ENCODE measurements around the gene CD177.
"Not testable (repeated sequence)": the region's sequence is repeated elsewhere in the genome, so short reads cannot be mapped to it uniquely, and the experiment has no call there.

CD177 gene

GRCh38 chr19:43383254-43383653, 29.8 kb downstream of the CD177 start:
- not testable (repeated sequence) for DNase-seq

GRCh38 chr19:43383759-43384158, 30.3 kb downstream of the CD177 start:
- DNase-seq: not testable (repeated sequence)

GRCh38 chr19:43390903-43391551, 37.5 kb downstream of the CD177 start:
- not testable (repeated sequence) for DNase-seq

GRCh38 chr19:43391552-43391935, 38.1 kb downstream of the CD177 start:
- DNase-seq: not testable (repeated sequence)

GRCh38 chr19:43393501-43393900, 40.0 kb downstream of the CD177 start:
- DNase-seq: not testable (repeated sequence)

- DNase-seq: no peak
Observed at GRCh38 chr19:43395561-43395960, 42.1 kb downstream of the CD177 start.

- no peak for DNase-seq
Observed at GRCh38 chr19:43406297-43406696, 52.8 kb downstream of the CD177 start.

- no peak for DNase-seq
Observed at GRCh38 chr19:43407416-43408005, 54.0 kb downstream of the CD177 start.

GRCh38 chr19:43408043-43408442, 54.6 kb downstream of the CD177 start:
- no peak for DNase-seq

GRCh38 chr19:43409415-43409814, 55.9 kb downstream of the CD177 start:
- no peak for DNase-seq

GRCh38 chr19:43412441-43412840, 59.0 kb downstream of the CD177 start:
- DNase-seq: no peak

Data from NCI-H510A (cell line).